ENCODE measurements around the gene PITPNM1.
"Not testable (repeated sequence)": the region's sequence is repeated elsewhere in the genome, so short reads cannot be mapped to it uniquely, and the experiment has no call there.

PITPNM1 gene

DNA sequence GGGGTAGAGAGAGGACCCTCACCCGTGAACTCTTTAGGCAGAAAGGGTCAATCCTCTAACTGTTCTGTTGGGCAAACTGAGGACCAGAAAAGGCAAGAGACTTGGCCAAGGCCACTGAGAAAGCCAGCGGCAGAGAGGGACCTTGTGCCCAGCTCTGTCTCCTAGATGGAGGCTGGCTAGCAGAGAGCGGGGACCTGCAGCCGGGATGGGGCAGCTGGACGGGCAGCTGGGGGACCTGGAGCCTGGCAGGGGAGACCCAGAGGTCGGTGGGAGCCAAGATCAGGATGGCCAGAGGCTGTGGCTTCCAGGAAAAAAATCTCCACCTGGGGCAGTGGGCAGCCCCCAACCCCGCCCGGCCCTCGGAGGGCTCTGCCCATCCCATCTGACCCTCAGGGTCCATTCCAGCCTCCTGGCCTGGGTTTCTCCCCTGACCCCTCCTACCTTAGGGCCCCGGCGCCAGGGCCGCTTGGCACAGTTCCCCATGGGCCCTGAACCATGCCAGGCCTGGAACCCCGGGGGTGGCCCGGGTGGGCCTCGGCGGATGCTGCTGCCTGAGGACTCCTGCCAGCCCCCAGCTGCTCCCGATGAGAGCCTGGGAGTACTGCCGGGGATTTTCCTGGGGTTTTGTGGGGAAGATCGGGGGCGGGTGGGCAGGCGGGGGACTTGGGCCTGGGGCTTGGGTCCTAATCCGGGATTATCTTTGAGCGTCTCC, 17.8 kb upstream of the PITPNM1 start, which contains the start of gene CABP2:
CABP2 (minus strand) TSS at position 603 of the 712 bp plus-strand sequence; CDS start at position 483, 120 bp downstream.
- no peak for DNase-seq

DNA sequence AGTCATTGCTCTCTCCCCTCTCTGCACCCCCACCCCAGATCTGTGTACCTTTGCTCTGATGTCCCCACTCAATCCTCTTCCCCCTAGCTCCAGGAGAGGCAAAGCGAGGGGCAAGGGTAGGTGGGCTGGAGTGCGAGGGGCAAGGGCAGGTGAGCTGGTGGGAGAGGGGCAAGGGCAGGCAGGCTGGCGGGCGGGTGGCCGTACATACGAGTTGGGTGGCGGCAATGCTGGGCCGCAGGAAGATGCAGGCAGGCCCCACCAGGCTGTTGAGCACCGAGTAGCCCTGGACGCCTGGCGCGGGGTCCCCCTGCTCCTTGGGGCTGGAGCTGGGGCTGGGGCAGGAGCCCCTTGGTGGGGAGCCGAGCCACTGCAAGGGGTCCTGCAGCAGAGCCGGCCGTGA, 17.2 kb upstream of the PITPNM1 start:
- DNase-seq: no peak

DNA sequence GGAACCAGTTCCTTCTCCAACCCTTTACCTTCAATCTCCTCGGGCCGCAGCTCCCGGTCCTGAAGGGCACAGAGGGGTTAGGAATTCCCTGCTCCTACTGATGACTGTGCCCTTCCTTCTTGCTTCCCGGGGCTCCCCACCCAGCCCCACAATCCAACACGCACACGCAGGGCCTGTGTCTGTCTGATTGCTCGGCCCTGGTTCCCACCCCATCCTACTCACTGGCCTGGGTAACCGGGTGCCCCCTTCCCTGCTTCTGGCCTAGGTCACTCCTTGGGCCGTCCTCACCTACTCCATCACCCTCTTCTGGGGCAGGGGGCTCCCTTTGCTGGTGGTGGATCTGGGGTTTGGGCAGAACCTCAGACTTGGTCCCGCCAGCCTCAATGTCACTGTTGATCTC, 16.8 kb upstream of the PITPNM1 start:
- DNase-seq: no peak

GRCh38 chr11:67520856-67521824, 16.0 kb upstream of the PITPNM1 start:
- no peak for DNase-seq

GRCh38 chr11:67519726-67520125, 14.6 kb upstream of the PITPNM1 start:
- DNase-seq: no peak

DNA sequence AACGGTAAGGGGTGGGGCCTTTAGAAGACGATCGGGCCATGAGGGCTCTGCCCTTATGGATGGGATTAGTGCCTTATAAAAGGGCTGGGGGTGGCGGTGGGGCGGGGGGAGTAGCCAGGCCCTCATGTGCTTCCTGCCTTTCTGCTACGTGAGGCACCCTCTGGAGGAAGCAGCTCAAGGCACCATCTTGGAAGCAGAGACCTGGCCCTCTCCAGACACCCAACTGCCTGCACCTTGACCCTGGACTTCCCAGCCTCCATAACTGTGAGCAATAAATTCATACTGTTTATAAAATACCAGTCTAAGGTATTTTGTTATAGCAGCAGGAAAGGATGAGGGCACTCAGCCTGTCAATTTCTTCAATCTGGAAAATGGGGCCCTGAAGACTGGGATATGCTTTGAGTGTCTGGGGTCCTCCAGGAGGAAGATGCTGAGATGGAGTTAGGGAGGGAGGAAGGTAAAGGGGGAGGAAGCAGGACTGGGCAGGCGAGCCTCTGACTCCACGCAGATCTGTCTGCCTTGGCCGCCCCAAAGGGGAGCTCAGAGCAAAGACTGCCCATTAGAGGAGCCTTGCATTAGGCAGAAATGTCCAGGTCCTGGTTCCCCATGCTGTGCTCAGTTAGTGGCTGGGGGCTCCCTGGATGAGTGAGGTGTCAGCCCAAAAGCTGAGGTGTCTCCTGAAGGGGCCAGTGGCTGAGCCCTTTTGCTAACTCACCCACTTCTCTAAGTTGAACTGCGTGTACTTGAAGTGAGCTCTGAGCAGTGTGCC, 12.8 kb upstream of the PITPNM1 start:
- DNase-seq: no peak

DNA sequence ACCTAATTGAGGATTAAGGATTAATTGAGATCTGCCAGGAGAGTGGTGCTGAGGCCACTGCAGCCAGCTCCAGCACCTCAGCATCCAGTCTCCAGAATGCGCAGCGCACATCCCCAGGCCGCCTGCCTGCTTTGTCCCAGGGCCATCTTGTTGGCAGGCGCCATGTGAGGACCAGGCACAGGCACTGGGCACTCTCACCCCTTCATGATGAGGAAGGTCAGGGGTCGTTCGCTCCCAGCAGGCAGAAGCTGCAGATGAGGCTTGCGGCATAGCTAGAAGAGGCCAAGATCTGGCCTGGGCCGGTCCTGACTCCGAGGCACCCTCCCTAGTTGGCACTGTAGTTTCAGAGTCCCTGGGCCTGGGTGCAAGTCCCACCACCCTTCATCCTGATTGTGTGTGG, 11.6 kb upstream of the PITPNM1 start:
- DNase-seq: no peak

DNA sequence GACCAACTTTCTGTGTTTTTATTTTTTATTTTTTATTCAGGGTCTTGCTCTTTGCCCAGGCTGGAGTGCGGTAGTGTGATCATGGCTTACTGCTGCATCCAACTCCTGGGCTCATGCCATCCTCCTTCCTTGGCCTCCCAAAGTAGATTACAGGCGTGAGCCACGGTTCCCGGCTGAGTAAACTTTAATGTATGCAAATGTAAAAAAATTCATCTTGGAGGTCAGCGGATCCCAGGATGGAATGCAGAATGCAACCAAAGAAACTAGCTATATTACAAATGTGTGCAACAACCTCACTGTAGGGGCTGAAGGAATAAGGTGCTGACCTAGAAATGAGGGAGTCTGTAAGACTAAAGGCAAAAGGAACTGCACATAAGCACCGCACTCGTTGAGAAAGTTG, 9.0 kb upstream of the PITPNM1 start:
- DNase-seq: no peak

- not testable (repeated sequence) for DNase-seq
Measured at GRCh38 chr11:67511558-67511957, 6.4 kb upstream of the PITPNM1 start.

DNA sequence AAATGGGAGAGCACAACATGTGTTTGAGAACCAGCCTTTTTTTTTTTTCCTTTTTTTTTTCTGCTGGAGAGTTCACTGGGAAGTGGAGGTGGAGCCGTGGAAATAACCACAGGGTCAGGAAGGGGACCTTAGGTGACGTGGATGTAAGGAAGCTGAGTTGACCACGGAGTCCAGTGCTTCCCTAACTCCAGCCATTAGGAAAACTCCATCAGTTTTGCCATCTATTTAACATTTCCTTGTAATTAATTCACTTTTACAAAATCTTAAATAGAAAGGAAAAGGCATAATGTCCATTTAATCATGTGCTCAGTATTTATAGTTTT, 4.8 kb upstream of the PITPNM1 start:
- DNase-seq: no peak

DNA sequence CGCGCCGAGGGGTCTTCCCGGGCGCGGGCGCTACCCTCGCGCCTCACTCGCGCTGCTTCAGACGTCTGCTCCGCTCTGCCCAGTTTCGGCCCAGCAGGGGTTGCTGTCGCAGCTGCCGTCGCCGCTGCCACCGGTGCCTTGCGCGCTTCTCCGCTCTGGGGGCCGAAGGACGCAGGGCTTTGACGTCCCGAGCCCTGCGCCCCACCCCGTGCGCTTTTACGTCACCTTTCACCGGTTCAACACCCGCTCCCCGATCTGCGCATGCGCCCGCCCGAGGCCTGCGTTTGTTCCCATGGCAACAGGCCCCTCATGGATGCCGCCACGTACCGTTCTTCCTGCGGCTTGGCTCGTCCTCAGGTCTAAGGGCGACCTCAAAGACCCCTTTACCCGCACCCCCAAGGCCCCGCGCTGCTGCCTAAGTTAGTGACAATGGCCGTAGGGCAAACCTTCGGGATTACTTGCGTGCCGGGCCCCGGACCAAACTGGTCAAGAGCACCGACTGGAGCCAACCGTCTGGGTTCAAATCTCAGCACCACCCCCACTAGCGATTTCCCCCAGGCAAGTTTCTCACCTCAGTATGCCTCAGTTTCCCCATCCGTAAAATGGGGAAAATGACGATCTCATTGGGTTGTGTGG, 3.4 kb upstream of the PITPNM1 start:
- peak; percentile 98 for DNase-seq

DNA sequence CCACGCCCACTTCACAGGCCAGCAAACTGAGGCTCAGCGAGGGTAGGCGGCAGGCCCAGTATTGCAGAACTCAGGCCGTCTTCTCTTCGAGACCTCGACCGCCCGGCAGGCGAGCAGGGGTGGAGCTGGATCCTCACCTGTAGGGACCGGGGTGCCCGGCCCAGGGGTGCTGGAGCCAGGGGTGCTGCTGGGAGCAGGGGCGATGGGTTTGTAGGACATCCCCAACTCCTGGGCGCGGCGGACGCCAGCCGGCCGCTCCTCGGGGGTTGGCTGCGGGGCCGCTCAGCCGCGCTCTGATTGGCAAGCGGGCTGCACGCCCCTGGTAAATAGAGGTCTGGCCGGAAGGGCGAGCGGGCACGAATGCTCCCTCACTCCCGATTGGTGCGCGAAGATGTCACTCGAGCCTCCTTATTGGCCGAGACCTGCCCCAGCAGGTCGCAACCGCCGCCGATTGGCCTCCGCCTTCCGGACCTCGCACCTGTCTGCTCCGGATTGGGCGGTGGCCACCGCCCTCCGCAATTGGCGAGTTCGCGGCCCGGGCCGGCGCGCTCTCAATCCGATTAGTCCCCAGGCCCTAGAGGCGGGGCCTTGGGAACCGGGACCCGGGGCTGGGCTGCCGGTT, 2.8 kb upstream of the PITPNM1 start, which contains the start of gene CDK2AP2:
CDK2AP2 (minus strand) TSS at position 299 of the 622 bp plus-strand sequence; CDS start at position 219, 80 bp downstream.
- DNase-seq: peak; percentile 98 to 99

GRCh38 chr11:67507242-67507863, 2.2 kb upstream of the PITPNM1 start:
- DNase-seq: no peak

DNA sequence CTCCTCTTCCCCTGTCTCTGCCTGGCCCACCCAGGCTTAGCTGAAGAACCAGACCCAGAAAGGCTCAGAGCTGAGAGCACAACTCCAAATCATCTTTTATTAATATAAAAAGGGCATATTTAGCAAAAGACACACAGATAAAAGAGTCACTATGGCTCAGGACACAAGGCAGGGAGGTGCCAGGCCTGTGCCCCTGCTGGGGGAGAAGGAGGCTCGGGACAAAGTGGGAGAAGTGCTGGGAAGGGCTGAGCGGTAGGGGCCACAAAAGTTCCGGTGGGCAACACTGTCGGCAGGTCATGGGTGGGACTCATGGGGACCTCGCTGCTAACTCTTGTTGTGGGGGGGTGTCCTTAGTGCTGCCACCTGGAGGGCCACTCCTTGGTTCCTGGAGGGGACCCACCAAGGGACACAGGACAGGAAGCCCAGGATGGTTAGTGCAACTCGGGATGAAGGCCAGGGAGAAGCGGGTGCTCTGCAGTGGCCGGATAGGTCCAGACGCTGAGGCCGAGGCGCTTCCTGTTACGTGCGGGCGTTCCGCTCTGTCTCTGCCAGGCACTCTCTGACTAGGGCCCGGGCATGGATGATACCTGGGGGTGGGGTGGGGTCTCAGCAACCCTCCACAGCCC, 1.4 kb upstream of the PITPNM1 start:
- DNase-seq: no peak

DNA sequence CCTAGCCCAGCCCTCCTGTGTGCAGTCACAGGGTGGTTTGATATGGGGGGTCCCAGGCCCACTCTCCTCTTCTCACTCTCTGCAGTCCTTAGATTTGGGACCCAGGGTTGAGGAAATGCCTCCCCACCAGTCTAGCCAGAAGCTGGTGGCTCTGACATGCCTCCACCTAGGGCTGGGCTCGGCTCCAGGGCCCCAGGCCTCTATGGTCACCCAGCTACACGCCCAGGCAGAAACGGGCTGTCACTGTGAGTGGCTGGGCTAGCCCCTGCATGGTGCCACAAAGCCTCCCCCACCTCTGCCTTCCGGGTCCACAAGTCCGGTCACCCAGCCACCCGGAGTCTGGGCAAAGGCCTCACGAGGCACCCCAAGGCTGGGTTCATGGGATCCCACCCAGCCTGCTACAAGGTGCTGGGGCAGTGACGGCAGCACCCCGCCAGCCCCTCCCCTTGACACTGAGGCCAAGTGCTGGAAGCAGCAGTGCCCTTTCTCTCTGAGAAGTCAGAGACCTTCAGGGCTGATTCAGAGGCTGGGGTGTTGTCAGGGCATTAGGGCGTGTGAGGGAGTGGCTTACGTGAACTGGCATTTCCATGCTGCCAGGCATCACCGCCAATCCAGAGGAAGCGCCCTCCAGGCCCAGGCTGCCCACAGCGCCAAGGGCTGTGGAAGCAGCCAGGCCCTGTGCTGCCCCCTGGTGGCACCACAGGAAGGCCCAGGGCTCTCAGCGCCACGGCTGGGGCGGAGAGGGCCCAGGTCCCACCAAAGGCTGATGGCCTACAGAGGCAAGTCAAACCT, 638 bp upstream of the PITPNM1 start:
- DNase-seq: peak; percentile 91 to 93

GRCh38 chr11:67504005-67504949, 886 bp downstream of the PITPNM1 start:
- peak; percentile 41 to 54 for DNase-seq

GRCh38 chr11:67503119-67504004, 1.8 kb downstream of the PITPNM1 start:
- DNase-seq: no peak

Data from CD4-positive, alpha-beta T cell treated with Interleukin-1 beta for 1 hour (primary cell).